ENCODE data around the gene CAV1.

CAV1 gene

DNA sequence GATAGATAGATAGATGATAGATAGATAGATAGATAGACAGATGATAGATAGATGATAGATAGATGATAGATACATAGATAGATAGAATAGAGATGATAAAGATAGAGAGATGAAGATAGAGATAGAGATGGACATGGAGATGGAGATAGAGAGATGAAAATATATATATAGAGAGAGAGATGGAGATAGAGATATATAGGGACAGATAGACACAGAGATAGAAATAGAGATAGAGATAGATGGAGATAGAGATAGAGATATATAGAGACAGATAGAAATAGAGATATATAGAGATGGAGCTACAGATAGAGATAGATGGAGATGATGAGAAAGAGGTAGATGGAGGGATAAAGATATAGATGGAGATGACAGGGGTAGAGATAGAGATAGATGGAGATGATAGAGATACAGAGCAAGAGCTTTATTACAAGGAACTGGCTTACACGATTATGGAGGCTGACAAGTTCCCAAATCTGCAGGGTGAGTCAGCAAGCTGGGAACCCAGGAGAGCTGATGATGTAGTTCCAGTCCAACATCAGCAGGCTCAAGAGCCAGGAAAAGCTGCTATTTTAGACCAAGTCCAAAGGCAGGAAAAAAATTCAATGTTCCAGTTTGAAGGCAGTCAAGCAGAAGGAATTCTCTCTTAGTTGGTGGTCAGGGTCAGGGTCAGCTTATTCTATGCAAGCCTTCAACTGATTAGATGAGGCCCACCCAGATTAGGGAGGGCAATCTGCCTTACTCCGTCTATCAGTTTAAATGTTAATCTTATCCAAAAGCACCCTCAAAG lies 37.1 kb downstream of the CAV1 start:
- no peak for DNase-seq

DNA sequence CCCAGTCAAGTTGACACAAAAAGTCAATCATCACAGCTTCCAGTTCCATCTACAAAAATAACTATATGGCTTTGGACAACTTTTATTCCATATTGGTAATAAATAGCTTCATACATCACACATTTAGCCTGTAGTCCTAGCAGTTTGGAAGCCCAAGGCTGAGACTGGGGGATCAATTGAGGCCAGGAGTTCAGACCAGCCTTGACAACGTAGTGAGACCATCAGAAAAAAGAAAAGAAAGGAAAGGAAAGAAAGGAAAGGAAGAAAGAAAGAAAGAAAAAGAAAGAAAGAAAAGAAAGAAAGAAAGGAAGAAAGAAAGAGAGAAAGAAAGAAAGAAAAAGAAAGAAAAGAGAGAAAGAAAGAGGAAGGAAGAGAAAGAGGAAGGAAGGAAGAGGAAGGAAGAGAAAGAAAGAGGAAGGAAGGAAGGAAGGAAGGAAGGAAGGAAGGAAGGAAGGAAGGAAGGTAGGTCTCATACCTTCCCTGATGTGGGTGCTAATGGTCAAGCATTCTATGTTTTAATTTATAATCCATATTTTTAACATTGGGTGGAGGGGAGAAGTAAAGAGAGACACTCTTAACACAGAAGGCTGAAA lies 37.8 kb downstream of the CAV1 start:
- DNase-seq = no peak

DNA sequence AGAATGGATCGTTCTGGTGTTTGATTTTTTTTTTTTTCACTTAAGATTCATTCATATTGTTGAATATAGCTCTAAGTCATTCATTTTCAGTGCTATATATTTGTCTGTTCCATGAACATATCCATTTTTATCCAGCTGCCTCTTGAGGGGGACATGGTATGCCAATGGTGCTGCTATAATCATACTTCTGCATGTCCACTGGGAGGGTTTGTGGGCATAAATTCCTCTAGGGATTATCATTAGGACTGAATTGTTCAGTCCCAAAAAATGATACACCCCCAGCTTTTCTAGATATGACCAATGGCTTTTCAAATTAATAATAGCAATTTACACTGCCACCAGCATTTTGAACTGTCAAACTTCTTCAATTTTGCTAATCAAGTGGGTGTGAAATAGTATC lies 41.1 kb downstream of the CAV1 start:
- DNase-seq = no peak

DNA sequence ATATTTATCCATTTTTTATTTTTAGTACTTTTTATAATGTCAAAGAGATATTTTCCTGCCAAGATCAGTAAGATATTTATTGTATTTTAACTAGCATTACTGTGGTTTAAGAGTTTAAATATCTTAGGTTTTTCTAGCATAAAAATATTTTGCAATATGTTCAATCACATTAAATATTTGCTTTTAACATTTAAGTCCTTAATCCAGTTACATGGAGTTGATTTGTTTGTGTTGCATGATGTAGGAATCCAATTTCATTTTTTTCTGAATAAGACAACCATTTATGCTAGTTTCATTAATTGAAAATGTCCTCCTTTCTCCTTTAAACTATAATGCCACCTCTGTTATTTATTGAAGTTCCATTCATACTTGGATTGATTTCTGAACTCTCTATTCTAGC lies 41.8 kb downstream of the CAV1 start:
- no peak for DNase-seq

DNA sequence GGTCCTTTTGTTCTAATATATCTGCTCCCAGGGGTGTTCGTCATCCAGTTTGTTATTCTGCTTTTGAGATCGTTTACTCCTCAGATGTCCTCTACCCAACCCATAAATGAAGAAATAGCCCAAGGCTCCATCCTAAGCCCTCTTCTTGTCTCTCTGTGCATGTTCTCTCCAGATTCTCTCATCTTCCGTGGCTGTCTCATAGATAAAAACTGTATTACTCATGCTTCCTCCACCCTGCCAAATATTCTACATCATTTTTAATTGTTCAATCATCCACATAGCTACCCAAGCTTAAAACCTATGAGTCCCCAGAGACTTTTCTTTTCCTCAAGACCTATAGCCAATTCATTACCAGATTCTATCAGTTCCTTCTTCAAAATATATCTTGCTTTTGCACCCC lies 44.9 kb downstream of the CAV1 start:
- no peak for DNase-seq

DNA sequence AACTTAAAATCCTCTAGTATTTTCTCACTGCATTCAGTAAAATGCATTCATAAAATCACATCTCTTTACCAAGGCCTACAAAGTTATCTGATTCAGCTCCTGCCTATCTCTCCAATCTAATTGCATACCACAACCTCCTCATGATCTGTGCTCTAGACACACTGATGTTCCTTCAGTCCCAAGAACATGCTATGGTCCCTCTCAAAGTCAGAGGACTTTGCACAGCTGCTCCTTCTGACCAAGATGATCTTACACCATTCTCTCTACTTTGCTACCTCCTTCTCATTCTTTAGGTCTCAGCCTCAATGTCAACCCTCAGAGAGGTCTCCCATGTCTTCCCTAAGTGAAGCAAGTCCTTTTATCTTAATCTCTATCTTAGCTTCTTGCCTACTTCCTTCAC lies 45.5 kb downstream of the CAV1 start:
- no peak for DNase-seq

DNA sequence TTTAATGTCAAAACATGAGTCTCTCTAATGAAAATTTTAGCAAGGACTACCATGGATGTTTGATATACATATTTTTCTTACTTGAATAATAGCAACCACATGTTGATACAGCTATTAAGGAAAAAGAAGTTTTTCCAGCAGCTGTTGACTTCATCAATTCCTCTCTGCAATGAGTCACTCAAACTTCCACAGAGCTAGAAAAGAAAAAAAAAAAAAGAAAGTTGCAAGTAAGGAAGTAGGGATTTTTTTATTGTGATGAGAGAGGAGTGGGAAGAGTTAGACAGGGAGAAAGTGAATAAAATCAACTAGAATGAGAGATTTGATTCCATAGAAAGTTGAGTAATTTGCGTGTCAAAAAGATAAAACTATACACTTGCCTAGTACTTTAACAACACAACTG lies 46.2 kb downstream of the CAV1 start:
- no peak for DNase-seq

DNA sequence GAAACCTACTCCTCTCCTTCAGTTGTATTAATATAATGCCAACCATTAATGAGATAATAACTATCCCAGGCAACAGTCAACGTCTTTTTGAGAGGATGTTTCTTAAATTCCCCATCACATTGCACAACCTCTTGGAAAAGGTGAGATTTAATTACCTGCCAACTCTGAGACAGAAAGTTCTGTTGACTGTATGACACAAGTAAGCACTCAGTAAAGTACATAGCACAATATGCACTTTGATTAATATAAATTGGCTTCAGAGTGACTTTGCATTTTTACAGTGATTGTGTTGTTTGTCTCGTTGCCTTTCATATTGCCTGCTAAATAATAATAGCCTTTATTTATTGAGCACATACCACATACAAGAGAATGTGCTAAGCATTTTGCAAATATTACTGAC lies 46.7 kb downstream of the CAV1 start:
- DNase-seq = no peak

DNA sequence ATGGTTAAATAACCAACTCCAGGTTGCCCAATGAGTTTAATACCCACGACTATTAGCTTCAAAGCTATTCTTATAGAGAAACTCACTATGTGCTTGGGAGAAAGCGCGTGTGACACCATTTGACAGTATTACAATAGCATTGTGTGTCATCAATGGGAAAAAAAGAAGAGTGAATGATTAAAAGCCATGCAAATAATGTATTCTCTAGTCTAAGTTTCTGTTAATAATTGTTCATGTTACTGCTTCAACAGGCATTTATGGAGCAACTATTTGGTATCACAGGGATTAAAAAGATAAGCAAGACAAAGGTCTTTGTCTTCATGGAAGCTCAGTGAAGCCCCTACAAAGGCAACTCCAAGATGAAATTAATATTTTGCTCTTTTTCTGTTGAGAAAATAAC lies 47.2 kb downstream of the CAV1 start:
- no peak for DNase-seq

DNA sequence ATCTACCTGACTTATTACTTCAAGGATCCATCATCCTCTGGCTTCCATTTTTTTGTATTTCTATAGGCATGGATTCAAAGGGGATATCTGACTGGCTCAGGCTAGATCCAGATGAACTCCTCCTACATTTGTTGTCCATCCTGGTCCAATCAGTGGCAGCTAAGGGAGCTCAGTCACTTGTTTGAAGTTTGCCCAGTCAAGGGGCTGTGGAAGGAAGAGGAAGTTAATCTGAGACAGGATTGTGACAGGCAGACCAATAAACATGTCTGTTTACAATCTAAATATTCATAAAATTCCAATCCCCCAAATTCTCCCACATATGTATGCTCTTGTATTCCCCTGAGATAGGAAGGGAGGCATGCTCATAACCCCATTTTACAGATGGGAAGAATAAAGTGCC lies 48.7 kb downstream of the CAV1 start:
- DNase-seq = no peak

DNA sequence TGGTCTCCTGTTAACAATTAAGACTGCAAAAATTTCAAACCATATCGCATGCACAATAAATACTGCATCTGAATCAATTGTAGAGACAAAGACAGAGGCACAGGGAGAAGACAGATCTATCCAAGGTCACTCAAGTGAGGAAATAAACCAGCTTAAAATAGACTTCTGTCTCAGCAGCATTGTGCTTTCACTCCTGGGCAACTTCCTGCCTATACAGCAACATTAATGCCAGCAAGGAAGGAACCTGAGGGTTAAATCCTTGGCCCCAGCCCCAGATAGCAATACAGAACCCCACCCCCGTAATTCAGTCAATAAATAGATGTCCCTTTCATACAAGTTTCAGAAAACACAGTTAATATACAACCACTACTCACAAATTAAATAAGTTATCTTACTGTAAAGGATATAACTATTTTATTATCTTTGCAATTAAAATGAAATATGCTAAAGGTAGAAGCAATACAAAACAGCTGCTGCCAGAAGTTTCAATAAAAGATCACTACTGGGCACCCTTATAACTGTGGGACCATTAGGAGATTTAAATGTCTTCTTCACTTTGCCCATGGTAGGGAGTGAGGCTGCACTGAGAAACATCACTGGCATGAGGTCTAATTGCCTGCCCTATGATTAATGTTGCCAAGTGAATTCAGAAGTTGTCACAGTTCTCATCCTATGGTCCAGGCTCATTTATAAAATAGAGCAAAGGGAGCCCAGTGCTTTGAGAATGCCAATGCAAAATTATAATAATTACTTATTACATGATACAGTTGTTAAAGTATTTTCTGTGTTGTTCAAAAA lies 49.4 kb downstream of the CAV1 start:
- no peak for DNase-seq

DNA sequence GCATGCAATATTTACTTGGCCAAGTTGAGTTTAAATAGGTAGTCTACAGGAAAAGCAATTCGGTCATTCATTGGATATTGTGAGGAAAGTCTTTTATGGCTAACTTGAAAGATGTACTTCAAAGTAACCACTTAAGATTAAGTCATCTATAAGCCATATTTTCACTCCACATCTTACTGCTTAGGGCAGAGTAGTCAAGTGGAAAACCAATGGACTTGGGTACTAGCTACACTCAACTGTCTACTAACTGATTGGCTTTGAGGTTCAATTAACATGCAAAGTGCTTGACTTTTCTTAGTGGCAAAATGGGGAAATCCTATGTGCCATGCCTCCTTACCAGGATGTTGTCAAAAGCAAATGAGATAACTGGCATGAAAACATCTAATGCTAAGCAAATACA lies 51.0 kb downstream of the CAV1 start:
- no peak for DNase-seq

DNA sequence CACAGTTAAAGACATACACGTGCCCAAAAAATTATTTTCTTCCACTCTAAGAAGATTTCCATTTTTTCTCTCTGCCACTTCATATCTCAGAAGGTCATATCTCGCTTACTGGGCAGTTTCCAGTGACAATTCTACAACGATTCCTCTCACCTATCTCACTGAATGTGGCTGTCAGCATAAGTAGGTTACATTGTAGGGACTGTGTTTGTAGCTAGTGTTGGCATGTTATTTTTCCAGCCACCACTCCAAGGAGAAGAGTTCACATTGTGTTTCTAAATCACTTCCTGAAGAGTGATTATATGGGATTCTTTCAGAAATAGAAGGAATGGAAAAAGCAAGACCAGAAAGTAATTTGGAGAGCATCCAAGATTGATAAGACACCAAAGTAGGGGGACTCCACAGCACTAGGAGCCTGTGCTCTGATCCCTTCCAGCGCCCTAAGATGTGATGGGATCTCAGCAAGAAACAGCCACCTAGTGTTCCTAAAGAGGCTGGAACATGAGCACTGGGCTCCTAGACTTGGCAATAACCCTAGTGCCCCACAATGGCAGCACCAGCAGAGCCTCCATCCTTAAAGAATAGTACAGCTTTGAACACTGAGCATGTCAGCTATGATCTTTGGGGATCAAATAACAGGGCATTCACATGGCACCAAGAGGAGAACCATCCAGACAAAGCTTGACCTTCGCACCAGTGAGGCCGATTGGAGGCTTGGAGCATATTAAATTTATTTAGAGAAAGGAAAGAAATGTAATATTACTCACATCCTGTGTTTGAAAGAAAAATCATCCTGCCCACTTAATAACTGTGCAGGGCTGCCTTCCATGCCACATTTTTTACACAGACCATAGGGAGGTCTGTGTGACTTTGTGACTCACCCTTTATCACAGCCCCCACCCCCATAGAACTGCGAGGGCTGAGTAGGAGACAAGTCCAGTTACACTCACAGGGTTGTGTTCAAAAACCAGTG lies 51.8 kb downstream of the CAV1 start:
- DNase-seq = no peak

DNA sequence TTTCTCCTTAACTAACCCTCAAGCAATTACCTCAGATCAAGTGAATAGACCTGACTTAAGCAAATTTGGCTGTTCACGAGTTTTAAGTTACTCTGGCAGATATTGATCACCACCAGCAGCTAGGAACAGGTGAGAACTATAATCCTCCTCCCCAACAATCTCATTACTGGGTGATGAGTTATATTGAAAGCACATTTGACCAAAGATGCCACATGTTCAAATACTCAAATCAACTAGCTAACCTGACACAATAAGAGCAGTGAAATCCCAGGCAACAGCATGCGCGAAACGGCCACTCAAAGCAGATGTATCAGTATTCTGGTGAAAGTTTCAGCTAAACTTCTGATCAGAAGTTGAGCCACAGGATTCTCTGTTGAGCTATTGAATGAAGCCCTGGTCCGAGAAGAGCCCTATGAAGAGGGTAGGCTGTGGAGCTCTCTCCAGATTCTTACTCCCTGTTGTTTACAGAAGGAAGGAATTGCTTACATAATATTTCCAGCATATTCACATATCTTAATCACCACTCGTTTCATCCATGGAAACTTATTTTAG lies 52.6 kb downstream of the CAV1 start:
- DNase-seq = no peak

DNA sequence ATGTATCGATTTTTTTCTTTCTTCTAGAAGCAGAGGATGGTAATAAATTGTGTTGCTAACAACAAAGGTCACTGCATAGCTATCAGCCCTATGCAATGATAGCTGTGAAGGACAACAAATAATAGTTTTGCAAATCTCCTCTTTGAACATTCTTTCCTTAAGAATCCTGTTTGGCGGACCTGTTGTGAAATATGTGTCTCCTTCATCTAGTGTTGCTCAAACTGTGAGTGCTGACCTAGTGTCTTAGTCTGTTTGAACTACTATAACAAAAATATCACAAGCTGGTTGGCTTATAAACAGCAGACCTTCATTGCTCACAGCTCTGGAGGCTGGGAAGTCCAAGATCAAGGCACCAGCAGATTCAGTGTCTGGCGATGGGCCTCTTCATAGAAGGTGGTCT lies 53.7 kb downstream of the CAV1 start:
- DNase-seq = no peak

DNA sequence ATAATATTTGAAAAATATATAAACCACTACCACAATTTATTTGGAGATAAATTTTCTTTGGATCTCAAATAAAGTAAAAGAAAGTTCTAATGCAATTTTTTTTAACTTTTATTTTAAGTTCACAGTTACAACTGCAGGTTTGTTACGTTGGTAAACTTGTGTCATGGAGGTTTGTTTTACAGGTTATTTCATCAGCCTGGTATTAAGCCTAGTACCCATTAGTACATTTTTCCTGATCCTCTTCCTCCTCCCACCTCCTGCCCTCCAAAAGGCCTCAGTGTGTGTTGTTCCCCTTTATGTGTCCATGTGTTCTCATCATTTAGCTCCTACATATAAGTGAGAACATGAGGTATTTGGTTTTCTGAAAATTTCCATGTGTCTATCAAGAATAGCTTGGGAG lies 54.5 kb downstream of the CAV1 start:
- DNase-seq = no peak

DNA sequence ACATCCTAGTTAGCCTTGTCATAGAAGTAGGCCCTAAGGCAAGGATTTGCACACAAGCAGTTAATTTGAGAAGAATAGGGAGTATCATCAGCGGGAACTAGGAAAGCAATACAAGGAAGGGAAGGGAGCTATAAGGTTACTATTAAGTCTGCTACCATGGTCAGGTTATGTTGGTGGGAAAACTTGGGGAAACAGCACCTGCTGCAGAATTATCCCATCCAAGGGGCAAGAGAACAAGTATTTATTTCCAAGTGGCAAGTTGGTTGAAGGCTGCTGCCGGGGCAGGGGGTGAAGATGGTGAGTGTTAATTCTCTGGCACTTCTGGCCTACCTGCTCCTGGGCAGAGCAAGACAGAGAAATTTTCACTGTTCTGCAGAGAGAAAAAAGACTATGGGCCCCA lies 55.0 kb downstream of the CAV1 start:
- DNase-seq = no peak

DNA sequence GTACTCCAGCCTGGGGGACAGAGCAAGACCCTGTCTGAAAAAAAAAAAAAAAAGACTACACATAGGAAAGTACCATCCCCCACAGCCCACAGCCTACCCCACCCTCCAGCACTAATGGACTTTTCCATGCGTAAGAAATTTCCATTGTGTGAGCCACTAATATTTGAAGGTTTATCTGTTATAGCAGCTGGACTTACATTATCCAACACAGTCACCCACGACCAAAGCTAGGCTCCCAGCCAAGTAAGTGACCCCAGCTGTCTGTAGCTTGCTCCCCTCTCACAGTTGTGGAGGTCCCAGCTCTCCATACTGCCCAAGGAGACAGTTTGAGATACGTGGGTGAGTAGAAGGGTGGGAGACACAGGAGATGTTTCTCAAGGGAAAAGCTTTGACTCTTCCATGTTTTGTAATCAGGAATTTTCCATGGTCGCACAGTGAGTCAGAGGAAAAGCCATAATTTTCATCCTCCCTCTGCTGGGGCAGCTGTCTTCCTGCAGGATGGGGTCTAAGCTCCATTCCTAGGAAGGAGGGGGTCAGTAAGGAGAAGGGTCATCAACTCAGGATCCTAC lies 57.4 kb downstream of the CAV1 start:
- DNase-seq = no peak

DNA sequence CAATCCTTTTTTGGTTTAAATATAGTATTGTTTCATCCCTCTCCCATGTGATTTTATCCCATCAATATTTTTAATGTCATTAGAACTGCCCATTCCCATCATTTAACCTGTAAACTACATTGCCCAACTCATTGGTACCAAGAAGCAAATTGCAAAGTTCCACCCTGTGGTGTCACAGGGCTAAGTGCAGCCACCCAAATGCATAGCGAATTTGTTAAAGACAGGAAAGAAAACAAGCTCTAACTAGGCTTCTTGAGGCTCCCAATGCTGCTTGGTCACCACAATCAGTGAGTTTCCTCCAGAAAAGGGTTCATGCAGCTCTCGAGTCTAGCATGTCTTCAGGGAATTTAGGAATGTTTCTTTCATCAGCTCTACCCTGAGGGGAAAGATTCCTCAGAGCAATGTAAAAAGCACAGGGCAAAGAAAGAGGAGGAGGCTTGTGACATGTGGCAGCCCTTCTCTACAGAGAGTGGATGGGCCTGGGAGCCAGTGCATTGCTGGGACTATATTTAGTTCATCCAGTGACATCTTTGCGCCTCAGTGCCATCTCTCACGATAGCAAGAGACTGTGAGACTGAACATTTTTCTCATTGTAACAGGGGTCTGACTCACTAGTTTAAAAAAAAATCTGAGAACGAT lies 58.1 kb downstream of the CAV1 start:
- no peak for DNase-seq

DNA sequence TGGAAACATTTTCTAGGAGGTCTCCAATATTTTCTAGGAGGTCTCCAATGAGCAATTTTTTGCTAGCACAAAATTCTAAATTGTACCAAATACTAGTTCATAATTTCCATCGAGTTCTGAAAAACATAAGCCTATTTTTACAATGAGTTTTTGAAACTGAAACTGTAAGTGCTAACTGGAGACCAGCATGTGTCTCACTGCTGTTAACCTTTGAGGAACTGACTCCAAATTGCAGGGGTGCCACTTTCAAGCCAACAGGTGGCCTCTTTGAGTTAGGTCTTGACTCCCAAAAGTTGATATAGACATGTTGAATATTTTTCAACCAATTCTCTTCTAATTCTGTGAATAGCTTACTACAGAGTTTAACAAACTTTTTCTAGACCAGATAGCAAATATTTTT lies 58.8 kb downstream of the CAV1 start:
- DNase-seq = no peak

DNA sequence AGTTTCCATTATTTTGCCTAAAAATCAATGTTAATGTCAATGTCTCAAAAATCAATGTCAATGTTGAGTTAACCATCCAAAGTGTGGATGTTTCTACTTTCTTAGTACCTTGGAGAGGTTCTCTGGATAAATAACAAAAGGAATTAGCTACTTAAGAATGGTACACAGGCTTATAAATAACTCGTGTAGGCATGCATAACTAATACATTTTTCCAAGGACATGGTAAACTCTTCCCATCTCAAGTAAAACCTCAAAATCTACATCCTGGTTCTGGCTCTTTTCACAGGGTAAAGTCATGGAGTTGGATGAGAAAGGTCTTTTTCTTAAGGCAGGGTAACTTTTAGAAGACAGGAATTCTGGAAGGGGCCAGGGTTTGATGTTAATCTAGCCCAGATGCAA lies 59.9 kb downstream of the CAV1 start:
- no peak for DNase-seq

DNA sequence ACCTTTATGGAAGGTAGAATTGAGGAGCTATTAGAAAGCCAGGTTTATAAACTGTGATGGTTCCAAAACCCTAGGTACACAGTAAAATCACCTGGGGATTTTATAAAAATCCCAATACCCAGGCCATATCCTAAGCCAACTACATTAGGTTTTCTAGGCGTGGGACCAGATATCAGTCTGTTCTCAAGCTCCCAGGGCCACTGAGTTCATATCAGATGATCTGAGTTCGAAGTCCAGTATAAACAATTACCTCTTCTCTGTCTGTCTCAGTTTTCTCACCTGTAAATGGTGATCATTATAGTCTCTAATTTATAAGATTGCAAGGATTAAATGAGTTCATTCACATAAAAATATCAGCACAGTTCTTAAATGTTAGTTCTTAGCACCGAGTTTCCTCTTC lies 60.6 kb downstream of the CAV1 start:
- no peak for DNase-seq
